Left colon (tissue), 2 donors: ENCODE measurements around the gene DNAJA1. TPM values are rescaled to one million over a fixed set of nuclear protein-coding genes. Genes with fewer than 3 reads are reported as not detected.

Source experiments
- ATAC-seq: fragments of 200-7000 bp; cut with Tn5 transposase; one replicate; pipeline ENCODE4 v1.9.1; 2020; ENCODE audit warnings: mild to moderate bottlenecking, moderate library complexity
- DNase-seq, 2 donors: peaks; one replicate each; pipeline ENCODE4 v3.0.0-alpha.2; 2020
- intact Hi-C, 2 donors: fragments of 100-400 bp; cut with DNase I in 1 of 2; cut with micrococcal nuclease in 1 of 2; formaldehyde crosslinking; loops; one replicate each; pipeline versions ENCODE4 v1.11.2 to v1.14.0; 2022; cut with DNase I, micrococcal nuclease
- total RNA-seq, 2 donors: library from RNA; stranded (reverse); fragmentation: NEBNext Ultra II Directional; extraction: Animal tissue kit (Norgen Biotek cat#: 25700); gene quantifications; one replicate each; pipeline ENCODE4 v1.2.1, GENCODE V29; 2021
- donor health status: DM: no; HTN: no; CAD: no.
- donor health status: DM: yes; HTN: yes; CAD: no.

The DNAJA1 gene
- total RNA-seq, 2 donors from 2014 or later: 56.7 to 75.9 TPM

DNA sequence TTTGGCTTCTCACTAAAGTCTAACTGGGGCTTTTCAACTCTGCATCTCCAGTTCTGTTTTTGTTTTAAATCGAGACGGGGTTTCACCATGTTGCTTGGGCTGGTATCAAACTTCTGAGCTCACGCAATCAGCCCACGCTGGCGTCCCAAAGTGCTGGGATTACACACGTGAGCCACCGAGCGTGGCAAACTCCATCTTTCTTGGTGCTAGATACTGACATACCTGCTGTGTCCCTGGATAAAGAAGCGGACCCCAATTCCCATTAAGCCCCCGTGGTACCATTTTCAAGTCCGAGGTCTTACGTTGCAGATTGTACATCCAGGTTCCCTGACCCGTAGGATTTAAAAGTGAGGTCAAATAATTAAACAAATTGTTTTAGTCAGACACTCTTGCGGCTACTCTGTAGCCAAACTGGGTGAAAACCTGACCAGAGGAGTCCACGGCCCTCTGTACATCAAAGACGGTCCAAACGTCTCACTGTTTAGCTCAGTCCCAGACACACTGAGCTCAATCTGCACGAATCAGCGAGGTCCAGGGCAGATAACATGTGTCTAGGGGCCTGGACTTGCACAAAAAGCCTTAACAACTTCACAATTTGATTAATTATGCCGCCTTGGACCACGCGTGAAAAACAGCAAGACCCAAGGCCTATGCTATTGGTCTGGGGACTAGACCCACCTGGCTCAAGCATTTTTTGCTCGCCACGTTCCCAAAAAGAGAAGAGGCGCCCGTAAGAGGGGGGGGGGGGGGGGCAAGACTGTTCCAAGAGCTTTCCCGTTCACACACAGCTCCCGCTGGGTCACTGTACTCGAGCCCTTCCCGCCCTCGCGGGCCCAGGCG is 727 bp upstream of the DNAJA1 start:
- peak in 1 of 2 donors; percentile 28 for DNase-seq
- intact Hi-C loops: no loop called here
- peak; percentile 9 for ATAC-seq

GRCh38 chr9:33025572-33026342 is 684 bp downstream of the DNAJA1 start:
- ATAC-seq (peak; percentile 62), DNase-seq (peak; percentile 70 to 73)
- intact Hi-C loops: no loop called here

GRCh38 chr9:33029231-33029786 is 4.2 kb downstream of the DNAJA1 start:
- intact Hi-C loops: no loop called here
- no peak for ATAC-seq
- no peak for DNase-seq

DNA sequence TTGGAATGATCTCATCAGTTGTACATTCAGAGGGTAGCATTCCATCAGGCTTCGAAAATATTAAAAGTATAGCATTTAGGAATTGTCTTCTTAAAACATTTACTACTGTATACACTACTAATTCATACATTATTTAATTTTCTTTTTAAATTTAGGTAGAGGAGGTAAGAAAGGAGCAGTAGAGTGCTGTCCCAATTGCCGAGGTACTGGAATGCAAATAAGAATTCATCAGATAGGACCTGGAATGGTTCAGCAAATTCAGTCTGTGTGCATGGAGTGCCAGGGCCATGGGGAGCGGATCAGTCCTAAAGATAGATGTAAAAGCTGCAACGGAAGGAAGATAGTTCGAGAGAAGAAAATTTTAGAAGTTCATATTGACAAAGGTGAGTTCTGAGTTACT is 5.2 kb downstream of the DNAJA1 start:
- intact Hi-C loops: no loop called here
- ATAC-seq: no peak

GRCh38 chr9:33032292-33032691 is 7.2 kb downstream of the DNAJA1 start:
- ATAC-seq (no peak), DNase-seq (no peak)
- intact Hi-C loops: no loop called here

More for the DNA sequence above, 5.2 kb downstream of the DNAJA1 start:
- DNase-seq: no peak

GRCh38 chr9:33032865-33033264 is 7.8 kb downstream of the DNAJA1 start:
- intact Hi-C loops: no loop called here
- no peak for DNase-seq
- ATAC-seq: no peak

DNA sequence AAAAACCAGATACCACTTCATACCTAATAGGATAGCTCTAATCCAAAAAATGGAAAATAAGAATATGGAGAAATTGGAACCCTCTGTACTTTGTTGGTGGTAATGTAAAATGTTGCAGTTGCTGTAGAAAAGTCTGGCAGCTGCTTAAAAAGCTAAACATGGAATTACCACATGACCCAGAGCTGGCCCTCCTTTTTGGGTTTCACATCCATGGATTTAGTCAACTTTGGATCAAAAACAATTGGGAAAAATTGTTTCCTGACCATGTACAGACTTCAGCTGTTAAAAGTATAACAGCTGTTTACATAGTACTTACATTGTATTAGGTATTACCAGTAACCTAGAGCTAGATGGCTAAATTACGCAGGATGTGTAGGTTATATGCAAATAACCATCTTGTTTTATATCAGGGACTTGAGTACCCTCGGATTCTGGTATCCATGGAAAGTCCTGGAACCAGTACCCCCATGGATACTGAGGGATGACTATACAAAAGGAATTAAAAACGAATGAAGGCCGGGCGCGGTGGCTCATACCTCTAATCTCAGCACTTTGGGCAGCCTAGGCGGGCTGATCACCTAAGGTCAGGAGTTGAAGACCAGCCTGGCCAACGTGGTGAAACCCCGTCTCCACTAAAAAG is 15.8 kb downstream of the DNAJA1 start:
- no peak for ATAC-seq
- intact Hi-C loops: no loop called here
- DNase-seq: no peak

- intact Hi-C loops: no loop called here
- DNase-seq (no peak), ATAC-seq (no peak)
Measured at GRCh38 chr9:33041432-33042188, 16.5 kb downstream of the DNAJA1 start.

DNA sequence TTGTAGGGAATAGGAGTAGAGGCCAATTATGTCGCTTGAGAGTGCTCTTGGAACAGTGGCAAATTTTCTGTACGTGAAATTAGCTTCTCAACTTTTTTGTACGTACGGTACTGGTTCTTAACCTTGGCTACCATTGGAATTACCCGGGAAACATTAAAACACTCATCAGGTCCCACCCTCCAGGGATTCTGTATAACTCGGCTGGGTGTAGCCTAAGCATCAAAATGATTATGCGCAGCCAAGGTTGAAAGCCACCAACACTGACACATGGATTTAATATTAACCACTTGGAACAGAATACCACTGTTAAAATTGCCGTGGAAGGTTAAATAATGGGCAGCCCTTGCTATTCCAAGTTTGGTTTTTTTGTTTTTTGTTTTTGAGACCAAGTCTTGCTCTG is 17.4 kb downstream of the DNAJA1 start:
- ATAC-seq (no peak), DNase-seq (no peak)
- intact Hi-C loops: no loop called here

DNA sequence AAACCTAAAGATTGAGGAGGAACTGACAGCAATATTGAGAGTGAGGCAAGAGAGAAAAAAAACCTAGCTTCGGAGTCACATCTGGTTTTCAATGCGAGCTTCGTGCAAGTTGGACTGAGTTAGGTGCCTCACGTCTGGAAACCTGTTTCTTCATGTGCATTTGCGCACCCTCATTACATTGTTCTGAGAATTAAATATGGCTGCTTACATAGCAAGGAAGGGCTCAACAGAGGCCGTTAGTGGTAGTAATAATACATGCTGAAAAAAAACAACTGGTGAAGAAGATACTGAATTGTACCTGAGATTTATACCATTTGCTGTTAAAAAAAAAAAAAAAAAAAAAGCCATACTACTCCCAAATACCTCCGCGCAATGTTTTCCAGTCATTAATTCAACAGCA is 18.6 kb downstream of the DNAJA1 start:
- intact Hi-C loops: no loop called here
- ATAC-seq (no peak), DNase-seq (no peak)

GRCh38 chr9:33044162-33044673 is 19.1 kb downstream of the DNAJA1 start:
- DNase-seq (peak; percentile 85 to 90), ATAC-seq (peak; percentile 93)
- intact Hi-C loops: no loop called here

GRCh38 chr9:33044677-33045282 is 19.7 kb downstream of the DNAJA1 start:
- peak; percentile 52 to 54 for DNase-seq
- peak; percentile 75 for ATAC-seq
- intact Hi-C loops: no loop called here

DNA sequence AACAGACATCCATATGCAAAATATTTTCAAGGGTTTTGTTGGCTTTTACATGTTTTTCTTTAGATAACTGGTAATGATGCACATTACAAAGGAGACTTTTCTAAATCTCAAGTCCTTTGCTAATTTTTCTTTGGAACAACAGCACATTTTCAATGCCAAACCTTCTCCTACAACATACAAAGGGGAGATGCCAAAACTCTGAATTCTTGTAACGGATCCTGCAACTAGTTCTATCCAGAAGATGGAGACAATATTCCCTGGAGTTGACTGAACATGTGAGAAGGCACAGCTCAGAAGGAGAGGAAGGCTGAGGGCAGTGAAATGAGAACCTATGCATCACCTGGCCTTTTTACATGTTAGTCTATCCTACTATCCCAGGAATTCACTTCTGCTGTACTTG is 21.0 kb downstream of the DNAJA1 start:
- DNase-seq (no peak), ATAC-seq (no peak)
- intact Hi-C loops: no loop called here

- DNase-seq: no peak
- ATAC-seq: no peak
- intact Hi-C loops: no loop called here
Measured at GRCh38 chr9:33048054-33048465, 23.0 kb downstream of the DNAJA1 start.

DNA sequence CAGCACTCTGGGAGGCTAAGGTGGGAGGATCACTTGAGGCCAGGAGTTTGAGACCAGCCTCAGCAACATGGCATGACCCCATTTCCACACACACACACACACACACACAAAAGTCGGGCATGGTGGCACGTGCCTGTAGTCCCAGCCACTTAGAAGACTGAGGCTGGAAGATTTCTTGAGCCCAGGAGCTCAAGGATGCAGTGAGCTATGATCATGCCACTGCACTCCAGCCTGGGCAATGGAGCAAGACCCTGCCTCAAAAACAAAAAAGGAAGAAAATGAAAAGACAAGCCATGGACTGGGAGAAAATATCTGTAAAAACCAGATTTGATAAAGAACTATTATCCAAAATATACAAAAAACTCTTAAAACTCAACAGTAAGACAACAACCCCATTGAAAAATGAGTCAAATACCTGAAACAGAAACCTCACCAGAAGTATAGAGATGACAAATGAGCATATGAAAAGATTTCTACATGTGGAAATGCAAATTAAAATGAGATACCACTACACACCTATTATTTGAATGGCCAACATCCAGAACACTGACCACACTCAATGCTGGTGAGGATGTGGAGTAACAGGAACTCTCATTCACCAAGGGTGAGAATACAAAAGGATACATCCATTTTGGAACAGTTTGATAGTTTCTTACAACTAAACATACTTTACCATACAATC is 24.7 kb downstream of the DNAJA1 start:
- ATAC-seq (no peak), DNase-seq (no peak)
- intact Hi-C loops: no loop called here

GRCh38 chr9:33051144-33051543 is 26.1 kb downstream of the DNAJA1 start:
- DNase-seq (no peak), ATAC-seq (no peak)
- intact Hi-C loops: no loop called here
